H54 (cell line): ENCODE data around the gene ELP2.

Source experiments
- DNase-seq: peaks from one replicate; pipeline ENCODE4 v3.0.0; 2011; ENCODE audit warnings: low spot score, mixed read lengths; ENCODE audit not compliant: insufficient read length
- FAIRE-seq: peaks from 3 replicates; lab custom pipeline; 2011; peaks lifted over from hg19 to GRCh38; lab: Jason Lieb, UNC
- POLR2A ChIP-seq: IDR thresholded peaks from 2 replicates; pipeline ENCODE4 v1.6.1; 2011; ENCODE audit warnings: low read depth, mild to moderate bottlenecking, low read length

Gene ELP2

GRCh38 chr18:36183033-36183432 is 53.3 kb downstream of the ELP2 start:
- no peak for TF ChIP-seq POLR2A
- DNase-seq (no peak), FAIRE-seq (no peak)

- no peak for FAIRE-seq
- no peak for DNase-seq
- TF ChIP-seq POLR2A = no peak
Observed at GRCh38 chr18:36183987-36184386, 54.3 kb downstream of the ELP2 start.

- no peak for DNase-seq
- TF ChIP-seq POLR2A = no peak
- no peak for FAIRE-seq
Observed at GRCh38 chr18:36185157-36185556, 55.5 kb downstream of the ELP2 start.

DNA sequence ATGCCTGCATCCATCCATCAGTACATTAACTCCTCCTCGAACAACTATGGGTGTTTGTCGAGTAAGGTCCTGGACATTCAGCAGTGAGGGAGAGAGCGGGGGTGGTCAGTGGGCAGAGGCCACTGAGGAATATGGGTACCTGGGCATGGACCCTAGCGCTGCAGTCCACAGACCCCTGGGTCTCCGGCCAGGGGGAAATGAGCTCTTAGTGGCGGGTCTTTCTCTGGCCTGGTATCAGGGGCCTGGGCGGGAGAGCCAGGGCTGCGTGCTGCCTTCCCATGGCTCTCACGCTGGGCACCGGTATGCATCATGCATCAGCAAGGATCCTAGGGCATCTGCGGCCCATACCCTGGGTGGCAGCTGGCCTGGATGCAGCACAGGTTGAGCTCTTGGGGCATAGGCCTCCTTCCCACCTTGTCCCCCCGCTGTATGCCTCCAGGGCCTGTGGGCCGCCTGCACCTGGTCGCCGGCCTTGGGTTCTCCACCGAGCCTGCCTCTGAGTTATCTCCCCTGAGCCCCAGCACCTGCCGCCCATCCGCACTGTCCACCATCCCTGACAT is 56.3 kb downstream of the ELP2 start:
- DNase-seq (no peak), FAIRE-seq (no peak)
- TF ChIP-seq POLR2A = no peak

DNA sequence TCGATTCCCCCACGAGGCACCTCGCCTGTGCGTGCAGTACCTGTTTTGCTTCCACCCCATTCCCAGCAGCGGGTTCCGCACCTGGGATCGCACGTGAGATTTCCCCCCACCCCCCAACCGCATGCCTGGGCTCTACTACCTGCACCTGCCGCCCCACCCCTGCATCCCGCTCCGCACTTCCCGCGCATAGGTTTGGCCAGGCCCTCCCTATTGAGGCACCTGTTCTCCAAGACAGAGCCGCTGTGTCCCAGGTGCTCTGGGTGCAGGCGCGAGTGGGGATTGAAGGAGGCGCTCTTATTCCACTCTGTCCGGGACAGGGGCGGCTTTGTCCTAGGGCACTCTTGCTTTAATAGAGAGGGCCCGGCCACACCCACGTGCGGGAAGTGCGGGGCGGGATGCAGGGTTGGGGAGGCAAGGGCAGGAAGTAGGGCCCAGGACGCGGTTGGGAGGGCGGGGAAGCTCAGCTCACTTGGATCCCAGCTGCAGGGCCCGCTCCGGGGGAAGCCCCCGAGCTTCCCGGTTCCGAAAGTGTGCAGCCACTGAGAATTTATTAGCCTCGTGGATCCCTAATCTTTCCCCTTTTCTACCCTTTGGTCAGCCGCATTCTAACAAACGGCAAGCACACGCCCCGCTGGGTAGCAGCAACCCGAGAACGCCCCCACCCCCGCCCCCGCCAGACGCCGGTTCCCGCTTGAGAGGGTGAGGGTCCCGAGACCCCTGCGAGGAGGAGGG is 56.9 kb downstream of the ELP2 start:
- DNase-seq = peak; percentile 34
- FAIRE-seq = no peak
- TF ChIP-seq POLR2A = no peak

- FAIRE-seq = no peak
- peak; percentile 76 for DNase-seq
- TF ChIP-seq POLR2A = peak; percentile 60
Observed at GRCh38 chr18:36187193-36187825, 57.6 kb downstream of the ELP2 start, which contains the start of gene MOCOS. Gene MOCOS (plus strand): TSS chr18:36187497. CDS start chr18:36187540, 43 bp downstream.

- peak; percentile 19 for DNase-seq
- no peak for TF ChIP-seq POLR2A
- FAIRE-seq = no peak
Observed at GRCh38 chr18:36187826-36188721, 58.4 kb downstream of the ELP2 start.

DNA sequence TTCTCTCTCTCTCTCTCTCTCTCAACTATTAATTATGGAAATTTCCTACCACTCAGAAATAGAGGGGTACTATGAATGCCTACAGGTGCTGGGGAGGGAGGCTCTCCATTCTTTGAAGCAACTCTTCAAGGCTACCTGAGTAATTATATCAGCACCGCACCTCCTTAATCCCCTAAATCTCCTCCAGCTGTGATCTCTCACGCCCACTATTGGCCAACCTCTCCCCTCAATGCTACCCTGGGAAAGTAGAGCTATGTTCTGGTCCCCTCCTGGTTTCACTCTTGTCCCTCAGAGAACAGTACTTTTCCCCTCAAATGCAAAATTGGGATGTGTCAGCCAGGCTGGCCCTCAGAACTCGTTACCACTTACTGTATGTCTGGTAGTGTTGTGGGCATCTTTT is 59.2 kb downstream of the ELP2 start:
- DNase-seq (no peak), FAIRE-seq (no peak)
- TF ChIP-seq POLR2A = no peak

DNA sequence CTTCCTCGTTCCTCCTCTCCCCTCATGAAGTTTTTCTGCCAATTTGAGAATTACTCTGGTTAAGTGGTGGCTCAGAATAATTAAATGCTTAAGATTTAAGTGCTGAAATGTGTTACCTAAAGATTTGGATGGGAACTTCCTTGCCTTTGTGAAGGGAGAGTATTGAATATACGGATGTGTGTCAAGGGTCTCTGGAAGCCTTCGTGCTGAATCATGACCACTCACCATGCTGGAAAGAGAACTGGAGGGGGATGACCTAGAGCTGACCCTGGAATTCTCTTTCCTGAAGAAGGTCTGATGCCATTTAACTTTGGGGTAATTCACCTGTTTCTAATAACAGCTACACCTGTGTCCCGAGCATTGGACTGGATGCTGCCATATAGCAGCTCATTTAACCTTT is 59.8 kb downstream of the ELP2 start:
- no peak for DNase-seq
- FAIRE-seq = no peak
- TF ChIP-seq POLR2A = no peak

DNA sequence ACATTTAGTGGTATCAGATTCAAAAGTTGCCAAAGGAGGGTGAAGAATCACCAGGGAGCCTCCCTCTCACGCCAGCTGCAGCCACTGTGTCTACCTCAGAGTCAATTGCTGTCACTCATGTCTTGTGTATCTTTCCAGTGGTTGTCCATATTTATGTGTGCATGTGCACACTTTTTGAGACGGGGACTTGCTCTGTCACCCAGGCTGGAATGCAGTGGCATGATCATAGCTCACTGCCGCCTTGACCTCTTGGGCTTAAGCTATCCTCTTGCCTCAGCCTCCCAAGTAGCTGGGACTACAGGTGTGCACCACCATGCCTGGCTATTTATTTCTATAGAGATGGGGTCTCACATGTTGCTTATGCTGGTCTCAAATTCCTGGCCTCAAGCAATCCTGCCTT is 61.6 kb downstream of the ELP2 start:
- DNase-seq (no peak), FAIRE-seq (no peak)
- no peak for TF ChIP-seq POLR2A

- no peak for FAIRE-seq
- no peak for DNase-seq
- no peak for TF ChIP-seq POLR2A
Observed at GRCh38 chr18:36191711-36192110, 62.0 kb downstream of the ELP2 start.

DNA sequence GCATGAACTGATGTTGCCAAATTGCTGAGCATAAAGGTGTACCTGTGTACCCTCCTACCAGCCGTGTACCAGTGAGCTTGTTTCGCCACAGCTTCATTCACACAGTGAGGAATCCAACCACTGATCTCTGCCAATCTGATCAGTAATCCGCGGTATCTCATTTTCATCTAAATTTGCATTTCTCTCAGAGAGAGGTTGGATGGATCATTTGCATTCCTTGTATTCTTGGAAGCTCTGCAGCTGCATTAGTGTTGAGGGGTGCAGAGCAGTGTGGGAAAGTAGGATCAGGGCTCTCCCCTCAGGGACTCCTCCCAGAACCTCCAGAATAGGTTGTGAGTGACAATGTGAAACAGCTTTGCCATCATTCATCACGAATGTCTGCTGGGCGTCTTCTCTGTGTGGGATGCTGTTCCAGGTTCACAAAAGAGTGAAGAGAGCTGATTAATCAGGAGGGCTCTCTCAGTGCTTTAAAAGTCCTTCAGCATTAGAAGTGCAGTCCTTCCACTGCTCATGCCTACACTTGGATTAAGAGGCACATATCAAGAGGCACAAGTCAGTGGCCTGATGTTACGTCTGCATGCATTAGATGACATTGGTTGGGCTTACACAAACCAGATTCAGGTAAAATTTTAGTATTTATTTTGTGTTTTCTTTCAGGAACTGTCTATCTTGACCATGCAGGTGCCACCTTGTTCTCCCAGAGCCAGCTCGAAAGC is 65.1 kb downstream of the ELP2 start:
- DNase-seq (no peak), FAIRE-seq (no peak)
- TF ChIP-seq POLR2A = no peak
